Calu3 (cell line): ENCODE measurements around the gene CDK16. TPM values are rescaled to one million over a fixed set of nuclear protein-coding genes. Genes with fewer than 3 reads are reported as not detected.

Experiments
- BruUV-seq: library from RNA; stranded (reverse); fragments of 400-500 nt; replicated peaks from 2 replicates; lab custom pipeline; 2021; lab: Mats Ljungman, UMichigan
- CTCF ChIA-PET: fragments of 300-600 bp; sonication (Branson Sonifier 250); formaldehyde crosslinking; loops from one replicate; lab custom pipeline; 2022; ENCODE audit warnings: antibody characterized with exemption; lab: Charles Lee
- DNase-seq: peaks from one replicate; pipeline ENCODE4 v3.0.0; 2022
- H3K27ac Mint-ChIP-seq: one replicate; pipeline ENCODE4 v1.8.0; 2022; ENCODE audit warnings: mixed read lengths; ENCODE audit not compliant: unreplicated experiment
- H3K27me3 Mint-ChIP-seq: one replicate; pipeline ENCODE4 v1.8.0; 2022; ENCODE audit warnings: mixed read lengths; ENCODE audit not compliant: unreplicated experiment
- H3K36me3 Mint-ChIP-seq: one replicate; pipeline ENCODE4 v1.8.0; 2022; ENCODE audit warnings: mild to moderate bottlenecking, moderate library complexity, mixed read lengths; ENCODE audit not compliant: insufficient read depth, unreplicated experiment
- H3K4me1 Mint-ChIP-seq: one replicate; pipeline ENCODE4 v1.8.0; 2022; ENCODE audit warnings: mild to moderate bottlenecking, low read depth, mixed read lengths; ENCODE audit not compliant: unreplicated experiment
- H3K4me3 Mint-ChIP-seq: one replicate; pipeline ENCODE4 v1.8.0; 2022; ENCODE audit warnings: mild to moderate bottlenecking, low read depth, moderate library complexity, mixed read lengths; ENCODE audit not compliant: unreplicated experiment
- H3K9me3 Mint-ChIP-seq: one replicate; pipeline ENCODE4 v1.8.0; 2022; ENCODE audit warnings: low read depth, mixed read lengths; ENCODE audit not compliant: unreplicated experiment
- intact Hi-C: fragments of 100-400 bp; cut with micrococcal nuclease; formaldehyde crosslinking; loops from one replicate; pipeline ENCODE4 v1.10.0; 2022; ENCODE audit not compliant: unreplicated experiment
- total RNA-seq: library from RNA; stranded (reverse); gene quantifications from 2 replicates; pipeline ENCODE4 v1.2.3, GENCODE V29; 2022
- TF ChIP-seq, protein P1 (sequence below): fragments of 200-600 bp; IDR thresholded peaks from one replicate; pipeline ENCODE4 v1.8.0; 2022; ENCODE audit warnings: antibody characterized with exemption; ENCODE audit not compliant: unreplicated experiment

The CDK16 gene
- total RNA-seq, 1 experiment from 2014 or later = 154 TPM

DNA sequence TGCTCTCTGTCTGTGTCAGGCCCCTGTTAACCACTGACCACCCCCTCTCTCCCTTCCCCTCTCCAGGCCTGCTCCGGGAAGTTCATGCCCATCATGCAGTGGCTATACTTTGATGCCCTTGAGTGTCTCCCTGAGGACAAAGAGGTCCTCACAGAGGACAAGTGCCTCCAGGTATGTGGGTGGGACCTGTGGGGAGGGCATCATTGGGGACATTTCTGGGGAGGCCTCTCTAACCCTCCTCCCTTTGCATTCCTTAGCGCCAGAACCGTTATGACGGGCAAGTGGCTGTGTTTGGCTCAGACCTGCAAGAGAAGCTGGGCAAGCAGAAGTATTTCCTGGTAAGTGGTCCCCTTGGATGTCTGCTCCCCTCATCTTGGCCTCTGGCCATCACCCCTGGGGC is 15.6 kb upstream of the CDK16 start:
- BruUV-seq = no TSS peak
- peaks cover 53% of the 10 kb centered on the region for H3K36me3 Mint-ChIP-seq
- no peaks in the 10 kb centered on the region for H3K9me3 Mint-ChIP-seq
- no peak for DNase-seq
- no peaks in the 10 kb centered on the region for H3K4me1 Mint-ChIP-seq
- CTCF ChIA-PET = no interaction called here
- no peaks in the 10 kb centered on the region for H3K27me3 Mint-ChIP-seq
- H3K4me3 Mint-ChIP-seq = no peak overlapping the region
- TF ChIP-seq, protein P1, sequence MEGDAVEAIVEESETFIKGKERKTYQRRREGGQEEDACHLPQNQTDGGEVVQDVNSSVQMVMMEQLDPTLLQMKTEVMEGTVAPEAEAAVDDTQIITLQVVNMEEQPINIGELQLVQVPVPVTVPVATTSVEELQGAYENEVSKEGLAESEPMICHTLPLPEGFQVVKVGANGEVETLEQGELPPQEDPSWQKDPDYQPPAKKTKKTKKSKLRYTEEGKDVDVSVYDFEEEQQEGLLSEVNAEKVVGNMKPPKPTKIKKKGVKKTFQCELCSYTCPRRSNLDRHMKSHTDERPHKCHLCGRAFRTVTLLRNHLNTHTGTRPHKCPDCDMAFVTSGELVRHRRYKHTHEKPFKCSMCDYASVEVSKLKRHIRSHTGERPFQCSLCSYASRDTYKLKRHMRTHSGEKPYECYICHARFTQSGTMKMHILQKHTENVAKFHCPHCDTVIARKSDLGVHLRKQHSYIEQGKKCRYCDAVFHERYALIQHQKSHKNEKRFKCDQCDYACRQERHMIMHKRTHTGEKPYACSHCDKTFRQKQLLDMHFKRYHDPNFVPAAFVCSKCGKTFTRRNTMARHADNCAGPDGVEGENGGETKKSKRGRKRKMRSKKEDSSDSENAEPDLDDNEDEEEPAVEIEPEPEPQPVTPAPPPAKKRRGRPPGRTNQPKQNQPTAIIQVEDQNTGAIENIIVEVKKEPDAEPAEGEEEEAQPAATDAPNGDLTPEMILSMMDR = no peak
- intact Hi-C loops = no loop called here
- H3K27ac Mint-ChIP-seq = no peak overlapping the region

DNA sequence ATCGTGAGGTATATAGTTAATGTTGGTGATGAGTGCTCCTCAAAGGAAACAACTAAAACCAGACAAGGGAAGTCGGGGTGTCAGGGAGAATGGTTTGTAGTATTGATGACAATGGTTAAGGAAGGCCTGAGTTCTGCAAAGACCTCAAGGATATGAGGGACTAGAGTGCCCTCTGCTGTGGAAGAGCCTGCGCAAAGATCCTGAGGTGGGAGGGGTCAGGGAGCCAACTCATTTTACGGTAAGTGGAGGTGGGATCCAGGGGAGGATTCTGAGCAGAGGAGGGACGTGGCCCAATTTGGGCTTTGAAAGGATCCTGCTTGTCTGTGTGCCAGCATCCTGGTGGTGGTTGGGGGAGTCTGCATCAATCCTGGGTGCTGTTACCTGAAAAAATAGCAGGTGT is 13.5 kb upstream of the CDK16 start:
- CTCF ChIA-PET = no interaction called here
- Mint-ChIP-seq H3K36me3 (peaks cover 54% of the 10 kb centered on the region), H3K27me3 (no peaks in the 10 kb centered on the region), H3K27ac (no peak overlapping the region), H3K4me1 (no peaks in the 10 kb centered on the region), H3K9me3 (no peaks in the 10 kb centered on the region), H3K4me3 (no peak overlapping the region)
- intact Hi-C loops = no loop called here
- no peak for DNase-seq
- TF ChIP-seq, protein P1 = no peak
- no TSS peak for BruUV-seq

DNA sequence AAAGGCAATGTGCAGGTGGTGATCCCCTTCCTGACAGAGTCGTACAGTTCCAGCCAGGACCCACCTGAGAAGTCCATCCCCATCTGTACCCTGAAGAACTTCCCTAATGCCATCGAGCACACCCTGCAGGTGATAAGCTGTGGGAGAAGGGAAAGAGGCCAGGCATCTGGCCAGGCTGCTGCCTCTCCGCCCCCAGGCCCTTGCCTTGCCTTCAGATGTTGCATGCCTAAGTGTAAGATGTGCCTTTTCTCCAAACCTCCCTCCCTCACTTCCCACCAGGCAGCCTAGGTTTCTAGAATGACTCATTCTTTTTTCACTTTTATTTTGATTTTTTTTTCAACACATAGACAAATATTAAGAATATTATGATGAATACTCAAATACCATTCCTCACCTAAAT is 12.2 kb upstream of the CDK16 start:
- CTCF ChIA-PET = interaction anchor here (1.1 kb wide), 1 partner anchor 10 kb away, joined by 3 read pairs; no protein-coding TSS in a partner anchor
- BruUV-seq = no TSS peak
- TF ChIP-seq, protein P1 = no peak

DNA sequence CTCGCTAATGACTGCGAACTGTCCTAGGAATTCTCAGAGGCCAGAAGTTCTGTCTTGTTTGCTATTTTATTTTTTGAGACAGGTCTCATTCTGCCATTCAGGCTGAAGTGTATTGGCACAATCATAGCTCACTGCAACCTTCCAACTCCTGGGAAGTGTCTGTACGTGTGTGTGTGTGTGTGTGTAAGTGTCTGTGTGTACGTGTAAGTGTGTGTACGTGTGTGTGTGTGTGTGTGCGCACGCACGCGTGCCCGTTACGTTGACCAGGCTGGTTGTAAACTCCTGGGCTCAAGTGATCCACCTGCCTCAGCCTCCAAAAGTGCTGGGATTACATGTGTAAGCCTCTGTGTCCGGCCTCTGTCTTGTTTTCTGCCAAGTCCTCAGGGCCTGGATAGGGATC is 10.4 kb upstream of the CDK16 start:
- BruUV-seq = no TSS peak
- H3K36me3 Mint-ChIP-seq = peaks cover 50% of the 10 kb centered on the region
- H3K27me3 Mint-ChIP-seq = no peaks in the 10 kb centered on the region

More for the DNA sequence above, 12.2 kb upstream of the CDK16 start:
- no peaks in the 10 kb centered on the region for H3K27me3 Mint-ChIP-seq
- intact Hi-C loops = no loop called here
- H3K9me3 Mint-ChIP-seq = no peaks in the 10 kb centered on the region
- no peak for DNase-seq
- H3K4me3 Mint-ChIP-seq = no peak overlapping the region
- no peak overlapping the region for H3K27ac Mint-ChIP-seq
- no peaks in the 10 kb centered on the region for H3K4me1 Mint-ChIP-seq
- peaks cover 55% of the 10 kb centered on the region for H3K36me3 Mint-ChIP-seq

More for the DNA sequence above, 10.4 kb upstream of the CDK16 start:
- Mint-ChIP-seq H3K27ac (no peak overlapping the region), H3K4me1 (no peaks in the 10 kb centered on the region), H3K9me3 (no peaks in the 10 kb centered on the region), H3K4me3 (no peak overlapping the region)
- CTCF ChIA-PET = no interaction called here
- no peak for DNase-seq
- TF ChIP-seq, protein P1 = no peak
- intact Hi-C loops = no loop called here
